Peyer's patch (tissue), 4 donors: Measurements from ENCODE around the gene CKMT1B.
"Not testable (repeated sequence)": the region's sequence is repeated elsewhere in the genome, so short reads cannot be mapped to it uniquely, and the experiment has no call there.

Experiments
- POLR2A ChIP-seq, 2 donors: fragments of 450-650 bp; IDR thresholded peaks; one replicate each; pipeline ENCODE4 v1.5.1; 2017; ENCODE audit warnings: antibody characterized with exemption in 2 of 2, mild to moderate bottlenecking in 2 of 2, moderate library complexity in 2 of 2
- TF ChIP-seq, protein P1 (sequence below), 6 experiments: fragments of 450-650 bp in 4 of 6; fragments of 200-600 bp in 2 of 6; sonication (generic) in 1 of 6; IDR thresholded peaks; one replicate each; pipeline ENCODE4 v1.5.1; 2017 to 2019; ENCODE audit warnings: antibody characterized with exemption in 6 of 6, mild to moderate bottlenecking in 3 of 6, moderate library complexity in 1 of 6

DNA sequence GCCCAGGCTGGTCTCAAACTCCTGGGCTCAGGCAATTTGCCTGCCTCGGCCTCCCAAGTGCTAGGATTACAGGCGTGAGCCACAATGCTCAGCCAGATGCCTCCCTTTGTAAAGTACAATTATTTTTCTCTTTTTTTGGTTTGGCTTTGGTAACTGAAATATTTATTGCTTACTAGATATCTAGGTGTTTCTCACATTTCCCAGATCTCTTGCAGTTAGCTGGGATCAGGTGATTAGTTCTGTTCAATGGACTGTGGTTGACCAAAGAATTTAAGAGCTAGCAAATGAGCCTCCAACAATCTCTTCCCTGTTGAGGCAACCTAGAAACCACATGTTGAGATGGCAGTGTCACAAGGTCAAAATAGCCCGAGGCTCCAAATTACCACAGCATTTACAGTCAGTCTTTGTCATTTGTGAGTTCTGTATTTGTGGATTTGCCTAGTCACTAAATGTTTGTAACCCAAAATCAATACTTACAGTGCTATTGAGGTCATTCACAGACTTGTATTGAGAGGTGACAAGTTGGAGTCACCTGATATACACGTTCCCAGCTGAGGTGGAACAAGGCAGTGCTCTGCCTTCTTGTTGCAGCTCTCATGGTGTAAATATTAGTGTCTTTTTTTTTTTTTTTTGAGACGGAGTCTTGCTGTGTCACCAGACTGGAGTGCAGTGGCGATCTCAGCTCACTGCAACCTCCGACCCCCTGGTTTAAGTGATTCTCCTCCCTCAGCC lies 28.4 kb downstream of the CKMT1B start:
- TF ChIP-seq, protein P1, sequence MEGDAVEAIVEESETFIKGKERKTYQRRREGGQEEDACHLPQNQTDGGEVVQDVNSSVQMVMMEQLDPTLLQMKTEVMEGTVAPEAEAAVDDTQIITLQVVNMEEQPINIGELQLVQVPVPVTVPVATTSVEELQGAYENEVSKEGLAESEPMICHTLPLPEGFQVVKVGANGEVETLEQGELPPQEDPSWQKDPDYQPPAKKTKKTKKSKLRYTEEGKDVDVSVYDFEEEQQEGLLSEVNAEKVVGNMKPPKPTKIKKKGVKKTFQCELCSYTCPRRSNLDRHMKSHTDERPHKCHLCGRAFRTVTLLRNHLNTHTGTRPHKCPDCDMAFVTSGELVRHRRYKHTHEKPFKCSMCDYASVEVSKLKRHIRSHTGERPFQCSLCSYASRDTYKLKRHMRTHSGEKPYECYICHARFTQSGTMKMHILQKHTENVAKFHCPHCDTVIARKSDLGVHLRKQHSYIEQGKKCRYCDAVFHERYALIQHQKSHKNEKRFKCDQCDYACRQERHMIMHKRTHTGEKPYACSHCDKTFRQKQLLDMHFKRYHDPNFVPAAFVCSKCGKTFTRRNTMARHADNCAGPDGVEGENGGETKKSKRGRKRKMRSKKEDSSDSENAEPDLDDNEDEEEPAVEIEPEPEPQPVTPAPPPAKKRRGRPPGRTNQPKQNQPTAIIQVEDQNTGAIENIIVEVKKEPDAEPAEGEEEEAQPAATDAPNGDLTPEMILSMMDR (IDR thresholded peaks at IDR 0.05) = not testable (repeated sequence)
- TF ChIP-seq POLR2A (IDR thresholded peaks at IDR 0.05) = not testable (repeated sequence)
